KOPT-K1 (cell line): ENCODE measurements around the gene ARID3A.
"Not testable (repeated sequence)": the region's sequence is repeated elsewhere in the genome, so short reads cannot be mapped to it uniquely, and the experiment has no call there.

Experiments used
- H3K27ac ChIP-seq: fragments of 200-600 bp; sonication (generic); 2 replicates; pipeline ENCODE4 v1.5.1; 2016; ENCODE audit warnings: antibody characterized with exemption, mild to moderate bottlenecking, low read depth, low read length; ENCODE audit not compliant: poor library complexity, severe bottlenecking
- H3K36me3 ChIP-seq: fragments of 200-600 bp; sonication (generic); 2 replicates; pipeline ENCODE4 v1.5.1; 2017; ENCODE audit warnings: antibody characterized with exemption, mild to moderate bottlenecking, low read length, moderate library complexity; ENCODE audit not compliant: insufficient read depth
- H3K9me3 ChIP-seq: fragments of 200-600 bp; sonication (generic); 2 replicates; pipeline ENCODE4 v1.5.1; 2017; ENCODE audit warnings: antibody characterized with exemption, low read length, mild to moderate bottlenecking; ENCODE audit not compliant: insufficient read depth, poor library complexity, severe bottlenecking

ARID3A gene

DNA sequence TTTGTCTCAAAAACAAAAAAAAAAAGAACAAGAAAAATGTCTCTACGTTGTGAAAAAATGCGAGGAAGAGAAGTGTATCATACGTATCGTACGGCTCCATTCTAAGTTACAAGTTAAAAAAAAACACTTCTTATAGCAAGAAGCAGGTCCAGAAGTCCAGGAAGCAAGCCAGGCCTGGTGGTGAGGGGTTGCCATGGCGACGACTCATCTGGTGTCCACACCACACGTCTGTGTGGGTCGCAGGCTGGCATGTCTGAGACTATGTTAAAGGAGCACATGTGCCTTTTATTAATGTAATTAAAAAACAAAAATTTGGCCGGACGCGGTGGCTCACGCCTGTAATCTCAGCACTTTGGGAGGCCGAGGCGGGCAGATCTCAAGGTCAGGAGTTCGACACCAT is 38.8 kb upstream of the ARID3A start:
- Histone ChIP-seq H3K27ac (no peak overlapping the region), H3K9me3 (no peaks in the 10 kb centered on the region), H3K36me3 (peaks cover 72% of the 10 kb centered on the region)

DNA sequence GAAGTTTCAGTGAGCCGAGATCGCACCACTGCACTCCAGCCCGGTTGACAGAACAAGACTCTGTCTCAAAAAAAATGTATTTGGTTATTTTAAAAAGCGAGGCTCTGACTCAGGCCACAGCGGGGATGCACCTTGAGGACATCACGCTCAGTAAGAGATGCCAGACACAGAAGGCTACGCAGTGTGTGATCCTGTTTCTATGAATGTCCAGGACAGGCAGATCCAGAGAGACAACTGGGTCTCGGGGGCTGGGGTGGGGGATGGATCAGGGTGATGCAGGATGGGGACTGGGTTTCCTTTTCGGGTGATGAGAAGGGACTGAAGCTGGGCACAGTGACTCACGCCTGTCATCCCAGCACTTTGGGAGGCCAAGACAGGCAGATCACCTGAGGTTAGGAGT is 38.2 kb upstream of the ARID3A start:
- Histone ChIP-seq H3K27ac (no peak overlapping the region), H3K9me3 (no peaks in the 10 kb centered on the region), H3K36me3 (peaks cover 67% of the 10 kb centered on the region)

DNA sequence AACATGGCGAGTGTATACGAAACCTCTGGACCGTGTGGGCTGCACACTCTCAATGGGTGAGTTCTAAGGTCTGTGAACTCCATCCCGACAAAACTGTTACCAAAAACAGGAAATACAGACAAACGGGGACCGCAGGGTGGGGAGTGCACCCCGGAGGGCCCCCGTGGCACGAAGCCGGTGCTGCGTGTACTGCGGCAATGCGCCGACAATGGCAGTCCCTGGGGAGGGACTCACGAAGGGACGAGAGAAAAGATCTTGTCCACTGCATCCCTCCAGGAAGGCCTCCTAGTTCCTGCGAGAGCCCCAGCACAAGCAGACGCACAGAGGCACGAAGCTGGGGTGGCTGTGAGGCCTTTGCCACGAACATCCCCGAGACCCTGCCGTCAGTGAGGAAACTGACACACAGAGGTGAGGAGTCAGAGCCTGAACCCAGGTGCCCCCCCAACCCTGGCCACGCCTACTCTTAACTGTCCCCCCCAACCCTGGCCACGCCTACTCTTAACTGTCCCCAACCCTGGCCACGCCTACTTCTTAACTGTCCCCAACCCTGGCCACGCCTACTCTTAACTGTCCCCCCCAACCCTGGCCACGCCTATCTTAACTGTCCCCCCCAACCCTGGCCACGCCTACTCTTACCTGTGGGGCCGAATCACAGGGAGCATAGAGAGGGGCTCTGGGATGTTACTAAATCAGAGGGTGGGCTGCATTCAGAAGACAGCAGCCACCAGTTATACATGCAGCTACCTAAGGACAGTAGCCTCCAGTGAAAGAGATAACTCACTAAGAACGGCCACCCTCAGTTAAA is 37.1 kb upstream of the ARID3A start:
- Histone ChIP-seq H3K9me3 (no peaks in the 10 kb centered on the region), H3K36me3 (peaks cover 56% of the 10 kb centered on the region), H3K27ac (no peak overlapping the region)

DNA sequence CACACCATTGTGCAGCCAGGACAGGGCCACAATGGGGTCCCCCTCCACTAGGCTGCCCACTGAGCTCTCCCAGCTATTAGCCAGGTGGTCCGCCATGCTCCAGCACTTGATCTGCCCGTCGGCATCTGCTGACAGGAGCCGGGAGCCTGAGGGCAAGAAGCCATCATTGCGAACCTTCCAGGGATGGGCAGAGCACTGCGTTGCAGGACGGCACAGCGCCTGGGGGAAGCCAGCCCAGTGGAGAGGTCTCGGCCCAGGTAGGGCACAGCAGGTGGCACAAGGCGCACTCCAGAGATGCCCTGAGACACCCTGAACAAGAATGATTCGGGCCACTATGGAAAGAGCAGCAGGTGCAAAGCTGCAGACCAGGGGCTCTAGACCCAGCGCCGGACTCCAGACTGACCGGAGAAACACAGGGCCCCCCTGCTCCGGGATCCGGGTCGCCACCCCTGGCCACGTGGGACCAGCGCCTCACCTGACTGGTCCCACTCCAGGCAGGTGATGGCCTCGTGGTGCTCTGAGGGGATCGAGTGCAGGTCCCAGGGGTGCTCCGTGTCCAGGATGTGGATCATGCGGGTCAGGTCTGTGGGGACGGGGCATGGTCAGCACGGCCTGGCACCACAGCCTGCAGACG is 36.1 kb upstream of the ARID3A start:
- H3K9me3 ChIP-seq: no peaks in the 10 kb centered on the region
- no peak overlapping the region for H3K27ac ChIP-seq
- peaks cover 49% of the 10 kb centered on the region for H3K36me3 ChIP-seq

DNA sequence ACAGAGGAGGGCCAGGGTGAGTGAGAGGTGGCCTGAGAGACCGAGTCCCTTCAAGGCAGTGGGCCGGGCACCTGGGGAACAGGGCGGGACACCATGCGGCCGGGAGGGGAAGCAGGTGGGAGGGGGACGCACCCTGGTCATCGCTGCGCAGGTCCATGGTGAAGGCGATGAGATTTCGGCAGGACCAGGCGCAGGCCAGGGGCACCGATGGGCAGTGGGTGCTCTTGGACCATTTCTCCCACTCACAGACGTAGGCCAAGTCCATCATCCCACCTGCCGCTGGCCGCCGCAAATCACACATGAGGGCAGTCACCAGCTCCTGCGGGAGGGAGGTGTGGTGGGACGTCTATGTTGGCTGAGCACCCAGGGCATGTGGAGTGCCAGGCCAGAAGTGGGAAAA is 35.0 kb upstream of the ARID3A start:
- no peaks in the 10 kb centered on the region for H3K9me3 ChIP-seq
- peaks cover 39% of the 10 kb centered on the region for H3K36me3 ChIP-seq
- H3K27ac ChIP-seq: no peak overlapping the region

DNA sequence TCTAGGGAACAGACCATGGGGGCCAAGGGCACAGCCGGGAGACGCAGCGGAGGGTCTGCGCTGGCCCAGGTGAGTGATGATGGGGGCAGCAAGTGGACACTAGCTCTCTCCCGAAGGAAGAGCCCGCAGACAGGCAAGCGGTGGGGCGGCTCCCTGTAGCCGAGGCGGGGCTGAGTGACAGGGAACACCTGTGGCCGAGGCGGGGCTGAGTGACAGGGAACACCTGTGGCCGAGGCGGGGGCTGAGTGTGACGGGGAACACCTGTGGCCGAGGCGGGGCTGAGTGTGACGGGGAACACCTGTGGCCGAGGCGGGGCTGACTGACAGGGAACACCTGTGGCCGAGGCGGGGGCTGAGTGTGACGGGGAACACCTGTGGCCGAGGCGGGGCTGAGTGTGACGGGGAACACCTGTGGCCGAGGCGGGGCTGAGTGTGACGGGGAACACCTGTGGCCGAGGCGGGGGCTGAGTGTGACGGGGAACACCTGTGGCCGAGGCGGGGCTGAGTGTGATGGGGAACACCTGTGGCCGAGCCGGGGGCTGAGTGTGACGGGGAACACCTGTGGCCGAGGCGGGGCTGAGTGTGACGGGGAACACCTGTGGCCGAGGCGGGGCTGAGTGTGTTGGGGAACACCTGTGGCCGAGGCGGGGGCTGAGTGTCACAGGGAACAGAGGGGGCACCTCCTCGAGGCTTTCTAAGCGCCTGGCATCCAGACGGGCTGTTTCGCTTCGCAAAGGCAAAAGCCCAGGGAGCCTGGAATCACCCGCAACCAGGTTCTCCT is 34.2 kb upstream of the ARID3A start:
- H3K9me3 ChIP-seq: not testable (repeated sequence)
- Histone ChIP-seq H3K36me3 (peaks cover 32% of the 10 kb centered on the region), H3K27ac (peak overlapping the region; percentile 87)

DNA sequence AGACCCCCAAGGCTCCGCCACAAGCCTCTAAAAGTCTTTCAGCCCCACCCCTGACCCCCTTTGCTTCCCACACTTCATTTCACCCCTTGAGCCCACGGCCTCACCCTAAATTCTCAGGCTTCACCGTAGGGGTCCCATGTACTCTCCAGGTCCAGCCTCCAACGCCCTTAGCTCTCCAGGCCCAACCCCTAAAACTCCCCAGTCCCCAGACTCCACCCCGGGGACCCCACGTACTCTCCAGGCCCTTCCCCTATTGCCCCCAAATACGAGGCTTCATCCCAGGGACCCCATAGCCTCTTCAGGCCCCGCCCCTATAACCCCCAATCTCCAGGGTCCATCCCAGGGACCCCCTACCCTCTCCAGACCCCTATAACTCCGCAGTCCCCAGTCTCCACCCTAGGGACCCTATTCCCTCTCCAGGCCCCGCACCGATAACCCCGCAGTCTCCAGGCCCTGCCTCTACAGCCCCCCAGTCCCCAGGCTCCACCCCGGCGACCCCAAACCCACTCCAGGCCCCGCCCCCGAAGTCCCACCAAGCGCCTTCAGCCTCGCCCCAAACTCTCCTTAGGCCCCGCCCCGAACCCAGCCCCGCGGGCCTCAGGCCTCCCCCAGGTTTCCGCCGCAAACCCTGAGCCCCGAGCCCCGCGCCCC is 33.5 kb upstream of the ARID3A start:
- Histone ChIP-seq H3K9me3 (no peaks in the 10 kb centered on the region), H3K36me3 (peaks cover 31% of the 10 kb centered on the region; the same call in 1 of the 2 replicates), H3K27ac (peak overlapping the region; percentile 87)

DNA sequence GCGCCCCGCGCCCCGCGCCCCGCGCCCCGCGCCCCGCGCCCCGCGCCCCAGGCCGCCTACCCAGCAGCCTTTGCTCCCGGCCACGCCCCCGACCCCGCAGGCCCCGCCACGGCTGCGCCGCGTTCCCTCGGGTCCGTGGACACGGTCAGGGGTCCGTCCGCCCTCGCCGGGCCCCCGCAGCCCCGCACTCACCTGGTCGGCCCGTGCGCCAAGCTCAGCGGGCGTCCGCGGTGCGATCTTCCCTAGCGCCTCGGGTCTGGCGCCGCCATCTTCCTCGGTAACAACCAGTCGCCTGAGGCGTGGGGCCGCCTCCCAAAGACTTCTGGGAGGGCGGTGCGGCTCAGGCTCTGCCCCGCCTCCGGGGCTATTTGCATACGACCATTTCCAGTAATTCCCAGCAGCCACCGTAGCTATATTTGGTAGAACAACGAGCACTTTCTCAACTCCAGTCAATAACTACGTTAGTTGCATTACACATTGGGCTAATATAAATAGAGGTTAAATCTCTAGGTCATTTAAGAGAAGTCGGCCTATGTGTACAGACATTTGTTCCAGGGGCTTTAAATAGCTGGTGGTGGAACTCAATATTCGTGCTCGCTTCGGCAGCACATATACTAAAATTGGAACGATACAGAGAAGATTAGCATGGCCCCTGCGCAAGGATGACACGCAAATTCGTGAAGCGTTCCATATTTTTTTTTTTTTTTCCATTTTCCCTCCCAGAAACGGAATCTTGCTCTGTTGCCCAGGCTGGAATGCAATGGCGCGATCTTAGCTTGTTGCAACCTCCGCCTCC is 32.7 kb upstream of the ARID3A start, which contains the start of the genes MED16 and RNU6-9:
MED16 (minus strand) TSS at position 294 of the 796 bp plus-strand sequence. CDS start 2,056 bp downstream, outside the sequence.
RNU6-9 (plus strand) TSS at position 591 of the 796 bp plus-strand sequence.
- H3K9me3 ChIP-seq: no peaks in the 10 kb centered on the region
- H3K36me3 ChIP-seq: peaks cover 29% of the 10 kb centered on the region; the same call in 1 of the 2 replicates
- H3K27ac ChIP-seq: peak within 1 kb of the TSS; percentile 87

DNA sequence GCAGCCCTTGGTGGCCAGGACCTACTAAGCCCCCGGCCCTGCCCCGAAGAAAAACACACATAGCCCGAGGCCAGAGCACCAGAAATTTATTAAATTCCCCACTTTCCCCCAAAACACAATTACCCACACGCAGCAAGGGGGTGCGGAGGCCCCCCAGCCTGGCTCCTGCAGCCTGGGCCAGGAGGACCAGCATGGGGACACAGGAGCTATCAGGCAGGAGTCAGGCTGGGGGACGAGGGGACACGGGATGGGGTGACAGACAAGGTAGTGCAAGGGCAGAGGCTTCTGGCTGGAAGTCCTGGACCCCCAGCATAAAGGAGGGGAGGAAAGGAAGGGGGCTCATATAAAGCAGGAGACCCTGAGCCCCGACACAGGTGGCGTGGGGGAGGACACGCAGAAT is 29.4 kb upstream of the ARID3A start:
- H3K36me3 ChIP-seq: peaks cover 8% of the 10 kb centered on the region; the same call in 1 of the 2 replicates
- no peaks in the 10 kb centered on the region for H3K9me3 ChIP-seq
- H3K27ac ChIP-seq: no peak overlapping the region

DNA sequence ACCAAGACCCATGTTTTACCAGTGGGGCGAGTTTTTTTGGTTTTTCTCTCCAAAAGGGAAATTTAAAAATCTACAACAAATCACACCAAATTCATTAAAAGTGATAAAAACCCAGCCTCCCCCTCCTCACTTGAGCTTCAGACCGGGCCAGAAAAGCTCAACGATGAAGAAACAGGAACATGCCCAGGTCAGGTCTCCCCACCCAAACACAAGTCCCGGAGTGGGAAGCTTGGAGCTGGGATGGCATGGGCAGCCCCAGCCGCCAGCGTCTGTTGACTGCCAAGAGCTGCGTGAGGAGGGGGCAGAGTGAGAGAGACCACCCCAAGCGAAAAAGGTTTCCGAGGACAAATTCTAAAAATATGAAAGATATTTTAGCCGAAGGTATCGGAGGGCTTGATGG is 28.8 kb upstream of the ARID3A start:
- no peak overlapping the region for H3K27ac ChIP-seq
- peaks cover 8% of the 10 kb centered on the region; the same call in 1 of the 2 replicates for H3K36me3 ChIP-seq
- H3K9me3 ChIP-seq: no peaks in the 10 kb centered on the region

DNA sequence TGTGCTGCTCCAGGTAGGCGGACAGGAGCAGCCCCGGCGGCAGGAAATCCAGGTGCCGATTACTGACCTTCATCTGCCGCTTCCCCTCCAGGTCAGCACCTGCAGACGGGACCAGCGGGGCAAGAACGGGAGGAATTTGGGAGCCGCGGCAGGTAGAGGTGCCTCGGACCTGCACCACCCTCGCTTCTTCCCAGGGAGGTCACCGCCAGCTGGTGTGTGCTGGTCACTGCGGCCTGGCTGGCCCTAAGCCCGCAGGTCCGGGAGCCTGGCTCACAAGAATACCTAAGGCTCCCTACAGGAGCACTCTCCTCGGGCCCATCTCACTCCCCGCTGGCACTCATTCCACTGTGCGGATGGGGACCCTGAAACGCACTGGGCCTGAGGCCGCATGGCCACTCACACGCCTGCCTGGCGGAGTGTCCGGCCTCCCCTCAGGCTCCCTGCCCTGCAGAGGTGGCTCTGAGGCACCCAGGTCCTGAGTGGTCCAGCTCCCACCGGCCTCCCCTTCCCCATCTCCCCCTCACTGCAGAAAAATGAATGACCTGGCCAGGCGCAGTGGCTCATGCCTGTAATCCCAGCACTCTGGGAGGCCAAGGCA is 28.3 kb upstream of the ARID3A start:
- H3K27ac ChIP-seq: no peak overlapping the region
- H3K36me3 ChIP-seq: peaks cover 8% of the 10 kb centered on the region; the same call in 1 of the 2 replicates
- H3K9me3 ChIP-seq: no peaks in the 10 kb centered on the region

DNA sequence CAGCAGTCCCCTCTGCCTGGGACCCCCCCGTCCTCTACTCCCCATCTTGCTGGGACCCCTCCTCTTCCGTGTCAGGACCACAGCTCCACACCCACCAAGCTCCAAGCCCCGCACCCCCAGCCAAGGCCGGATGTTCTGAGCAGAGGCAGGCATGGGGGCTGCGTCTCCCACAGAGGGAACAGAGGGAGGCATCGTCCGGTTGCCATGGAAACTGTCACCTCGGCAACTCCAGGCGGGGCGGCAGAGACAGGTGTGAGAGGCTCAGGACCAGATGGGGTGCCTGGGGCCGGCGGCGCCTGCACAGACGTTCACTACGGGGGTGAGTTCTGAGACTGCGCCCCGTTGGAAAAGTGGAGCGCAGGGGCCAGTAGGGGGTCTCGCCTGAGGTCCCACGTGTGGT is 27.2 kb upstream of the ARID3A start:
- Histone ChIP-seq H3K27ac (no peak overlapping the region), H3K9me3 (no peaks in the 10 kb centered on the region), H3K36me3 (peaks cover 8% of the 10 kb centered on the region; the same call in 1 of the 2 replicates)

DNA sequence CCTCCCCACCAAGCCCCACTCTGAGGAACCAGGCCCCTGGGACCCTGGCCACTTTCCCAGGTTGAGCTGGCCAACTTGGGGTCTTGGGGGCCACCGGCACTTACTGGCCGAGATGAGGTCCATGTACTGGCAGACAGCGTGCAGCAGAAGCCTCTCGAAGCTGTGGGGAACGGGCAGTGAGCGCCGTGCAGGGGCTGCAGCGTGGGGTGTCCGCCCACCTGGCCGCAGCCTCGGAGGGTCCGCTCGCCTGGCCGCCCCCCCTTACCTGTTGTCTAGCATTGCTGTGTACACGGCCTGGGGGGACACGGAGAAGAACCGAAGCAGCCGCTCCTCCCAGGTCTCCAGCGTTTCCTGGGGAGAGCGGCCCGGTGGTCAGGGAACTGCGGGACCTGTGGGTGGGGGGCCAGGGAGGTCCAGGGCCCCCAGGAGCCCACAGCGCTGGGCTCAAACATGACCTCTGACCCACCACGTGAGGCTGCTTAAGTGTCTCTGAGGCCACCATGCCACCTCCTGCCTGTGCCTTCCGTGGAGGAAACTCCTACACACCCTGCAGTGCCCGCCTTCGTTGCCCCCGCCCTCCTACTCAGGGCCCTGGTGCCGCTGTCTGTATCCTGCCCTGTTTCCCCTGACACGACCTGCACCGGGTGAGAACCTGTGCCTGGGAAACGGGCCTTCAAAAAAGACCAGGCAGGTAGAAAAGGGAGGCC is 26.3 kb upstream of the ARID3A start:
- Histone ChIP-seq H3K9me3 (no peaks in the 10 kb centered on the region), H3K36me3 (peaks cover 8% of the 10 kb centered on the region; the same call in 1 of the 2 replicates), H3K27ac (no peak overlapping the region)
